GM23338 (cell line): ENCODE measurements around the gene SDHB. TPM values are rescaled to one million over a fixed set of nuclear protein-coding genes. Genes with fewer than 3 reads are reported as not detected.
A peak's percentile ranks its signal among the peaks of the same experiment; 100 is the strongest.

ENCODE experiments used
- ATAC-seq: fragments of 200-7000 bp; cut with Tn5 transposase; 3 replicates; pipeline ENCODE4 v1.9.1; 2020
- DNase-seq: peaks from one replicate; pipeline ENCODE4 v3.0.0-alpha.2; 2015; ENCODE audit warnings: low spot score
- H2AFZ ChIP-seq: fragments of 200-600 bp; sonication (generic); 2 replicates; pipeline ENCODE4 v1.8.0; 2016; ENCODE audit warnings: antibody characterized with exemption, mild to moderate bottlenecking, moderate library complexity
- H3F3A ChIP-seq: fragments of 200-600 bp; sonication (generic); replicated peaks from 2 replicates; pipeline ENCODE4 v1.8.0; 2017; ENCODE audit warnings: antibody characterized with exemption, mixed run types, low read depth
- H3K27ac ChIP-seq: fragments of 200-600 bp; sonication (generic); 2 replicates; pipeline ENCODE4 v1.6.1; 2016; ENCODE audit warnings: low read depth
- H3K27me3 ChIP-seq: fragments of 200-600 bp; sonication (generic); 2 replicates; pipeline ENCODE4 v1.8.0; 2016; ENCODE audit warnings: mild to moderate bottlenecking, mixed run types, moderate library complexity; ENCODE audit not compliant: insufficient read depth
- H3K36me3 ChIP-seq: fragments of 200-600 bp; sonication (generic); 2 replicates; pipeline ENCODE4 v1.8.0; 2016; ENCODE audit warnings: mild to moderate bottlenecking; ENCODE audit not compliant: insufficient read depth
- H3K4me1 ChIP-seq: fragments of 200-600 bp; sonication (generic); 2 replicates; pipeline ENCODE4 v1.8.0; 2016; ENCODE audit warnings: mild to moderate bottlenecking, moderate library complexity; ENCODE audit not compliant: insufficient read depth
- H3K4me2 ChIP-seq: fragments of 200-600 bp; sonication (generic); 2 replicates; pipeline ENCODE4 v1.7.1; 2017; ENCODE audit warnings: mixed run types
- H3K4me3 ChIP-seq: fragments of 200-600 bp; sonication (generic); 2 replicates; pipeline ENCODE4 v1.6.1; 2016; ENCODE audit warnings: mixed run types
- H3K79me2 ChIP-seq: fragments of 200-600 bp; sonication (generic); replicated peaks from 2 replicates; pipeline ENCODE4 v1.8.0; 2017; ENCODE audit warnings: mild to moderate bottlenecking; ENCODE audit not compliant: insufficient read depth
- H3K9me2 ChIP-seq: fragments of 200-600 bp; sonication (generic); 2 replicates; pipeline ENCODE4 v1.8.0; 2017; ENCODE audit not compliant: insufficient read depth
- H4K20me1 ChIP-seq: fragments of 200-600 bp; sonication (generic); replicated peaks from 2 replicates; pipeline ENCODE4 v1.8.0; 2017; ENCODE audit warnings: mild to moderate bottlenecking; ENCODE audit not compliant: insufficient read depth
- H3K27ac Mint-ChIP-seq: 2 replicates; pipeline ENCODE4 v1.8.0; 2020; ENCODE audit warnings: inconsistent platforms, mild to moderate bottlenecking, moderate library complexity, mixed read lengths
- H3K27me3 Mint-ChIP-seq: 3 replicates; pipeline ENCODE4 v1.8.0; 2022; ENCODE audit warnings: low read depth, mild to moderate bottlenecking, moderate library complexity, mixed read lengths, inconsistent platforms; ENCODE audit not compliant: insufficient read depth, poor library complexity
- H3K36me3 Mint-ChIP-seq: 3 replicates; pipeline ENCODE4 v1.8.0; 2021; ENCODE audit warnings: low read depth, mild to moderate bottlenecking, inconsistent platforms, moderate library complexity, mixed read lengths
- H3K4me1 Mint-ChIP-seq: 3 replicates; pipeline ENCODE4 v1.8.0; 2020; ENCODE audit warnings: mild to moderate bottlenecking, inconsistent platforms, mixed read lengths
- H3K4me3 Mint-ChIP-seq: 3 replicates; pipeline ENCODE4 v1.8.0; 2021; ENCODE audit warnings: moderate library complexity, mild to moderate bottlenecking, inconsistent platforms, mixed read lengths
- H3K9me3 Mint-ChIP-seq: 3 replicates; pipeline ENCODE4 v1.8.0; 2020; ENCODE audit warnings: moderate library complexity, mild to moderate bottlenecking, inconsistent platforms, mixed read lengths
- CREB1 ChIP-seq: fragments of 250-450 bp; sonication (Bioruptor Pico); IDR thresholded peaks from 2 replicates; pipeline ENCODE4 v1.5.0; 2020; ENCODE audit warnings: low read depth, mild to moderate bottlenecking, moderate library complexity
- CTCF ChIP-seq, 2 experiments: fragments of 200-600 bp in 1 of 2; sonication (generic) in 1 of 2; conservative IDR thresholded peaks; 2 replicates each; pipeline versions ENCODE4 v1.5.1 to v1.6.1; 2016 to 2017; ENCODE audit warnings: antibody characterized with exemption in 2 of 2, low read depth in 2 of 2, mild to moderate bottlenecking in 2 of 2, moderate library complexity in 1 of 2
- ETS1 ChIP-seq: IDR thresholded peaks from 2 replicates; pipeline ENCODE4 v1.6.1; 2016; ENCODE audit warnings: antibody characterized with exemption
- EZH2 ChIP-seq: fragments of 200-600 bp; sonication (generic); IDR thresholded peaks from one replicate; pipeline ENCODE4 v1.8.0; 2017; ENCODE audit warnings: antibody characterized with exemption, mild to moderate bottlenecking, low read depth; ENCODE audit not compliant: unreplicated experiment
- EZH2phosphoT487 ChIP-seq: fragments of 200-600 bp; sonication (generic); IDR thresholded peaks from one replicate; pipeline ENCODE4 v1.8.1; 2018; ENCODE audit warnings: antibody characterized with exemption; ENCODE audit not compliant: unreplicated experiment
- JUNB ChIP-seq: IDR thresholded peaks from one replicate; pipeline ENCODE4 v1.6.1; 2016; ENCODE audit warnings: antibody characterized with exemption; ENCODE audit not compliant: unreplicated experiment
- NANOG ChIP-seq: IDR thresholded peaks from 2 replicates; pipeline ENCODE4 v1.6.1; 2016; ENCODE audit warnings: antibody characterized with exemption, borderline replicate concordance
- POLR2AphosphoS5 ChIP-seq: IDR thresholded peaks from 2 replicates; pipeline ENCODE4 v1.6.1; 2016; ENCODE audit warnings: antibody characterized with exemption, low read depth
- REST ChIP-seq: IDR thresholded peaks from one replicate; pipeline ENCODE4 v1.6.1; 2018; ENCODE audit warnings: antibody characterized with exemption; ENCODE audit not compliant: unreplicated experiment
- STAT1 ChIP-seq: IDR thresholded peaks from one replicate; pipeline ENCODE4 v1.6.1; 2016; ENCODE audit warnings: antibody characterized with exemption; ENCODE audit not compliant: unreplicated experiment
- ZNF114 ChIP-seq: fragments of 250-450 bp; sonication (Bioruptor Pico); IDR thresholded peaks from 2 replicates; pipeline ENCODE4 v1.5.0; 2020; ENCODE audit warnings: mild to moderate bottlenecking, moderate library complexity
- ZNF331 ChIP-seq: fragments of 250-450 bp; sonication (Bioruptor Pico); IDR thresholded peaks from 2 replicates; pipeline ENCODE4 v1.5.0; 2020; ENCODE audit warnings: low read depth, mild to moderate bottlenecking, moderate library complexity
- ZNF462 ChIP-seq: fragments of 250-450 bp; sonication (Bioruptor Pico); IDR thresholded peaks from 2 replicates; pipeline ENCODE4 v1.5.0; 2020; ENCODE audit warnings: mild to moderate bottlenecking, moderate library complexity
- polyA plus RNA-seq: library from polyadenylated mRNA; unstranded; fragments of >200 nt; fragmentation: Nextera tagmentation; extraction: Ambion mirVana; gene quantifications from 2 replicates; pipeline ENCODE4 v1.2.1, GENCODE V29; 2016
- total RNA-seq: library from RNA; depleted of rRNA; stranded (reverse); fragments of >200 nt; shearing (Covaris generic); gene quantifications from 2 replicates; pipeline ENCODE4 v1.2.3, GENCODE V29; 2014

The SDHB gene
- total and polyA plus RNA-seq, 2 experiments from 2014 or later = 72.8 to 112 TPM

GRCh38 chr1:17052641-17053040, 1.2 kb downstream of the SDHB start:
- DNase-seq (no peak), ATAC-seq (no peak)
- H3K27ac ChIP-seq = no peak overlapping the region
- peak overlapping the region; percentile 94 for H3K4me2 ChIP-seq
- no peak for TF ChIP-seq ZNF114 (CRISPR knock-in tag)
- TF ChIP-seq EZH2 = no peak
- TF ChIP-seq JUNB = no peak
- no peak for TF ChIP-seq ZNF462 (CRISPR knock-in tag)
- TF ChIP-seq EZH2phosphoT487 = no peak
- TF ChIP-seq POLR2AphosphoS5 = no peak
- TF ChIP-seq CREB1 (CRISPR knock-in tag) = no peak
- no peak for TF ChIP-seq ETS1
- no peak for TF ChIP-seq CTCF (conservative IDR thresholded peaks at IDR 0.05; ENCODE audit: low read depth in 2 of 2)
- no peak for TF ChIP-seq ZNF331 (CRISPR knock-in tag)
- TF ChIP-seq NANOG = no peak
- TF ChIP-seq REST = no peak
- no peak for TF ChIP-seq STAT1
- H3K79me2 ChIP-seq = peaks cover 46% of the 10 kb centered on the region
- H4K20me1 ChIP-seq = peaks cover 16% of the 10 kb centered on the region
- H3K4me1 ChIP-seq = peaks cover 9% of the 10 kb centered on the region
- H2AFZ ChIP-seq = no peak overlapping the region
- no peaks in the 10 kb centered on the region for H3K27me3 ChIP-seq
- peaks cover 9% of the 10 kb centered on the region; the same call in 1 of the 2 replicates for H3K36me3 ChIP-seq
- Mint-ChIP-seq H3K4me3 (peak overlapping the region; percentile 99), H3K27me3 (peaks cover 13% of the 10 kb centered on the region), H3K27ac (no peak overlapping the region), H3K4me1 (peaks cover 9% of the 10 kb centered on the region; the same call in 2 of the 3 replicates), H3K36me3 (peaks cover 8% of the 10 kb centered on the region; the same call in 2 of the 3 replicates), H3K9me3 (no peaks in the 10 kb centered on the region)
- peaks cover 21% of the 10 kb centered on the region for H3F3A ChIP-seq
- H3K9me2 ChIP-seq = no peaks in the 10 kb centered on the region
- H3K4me3 ChIP-seq = peak overlapping the region; percentile 92
